ENCODE results near the gene TMPRSS9.

TMPRSS9 gene

GRCh38 chr19:2337329-2337707 lies 22.7 kb upstream of the TMPRSS9 start:
- TF ChIP-seq ZNF600 (tag by site-specific recombination; IDR thresholded peaks at IDR 0.05), result peak; percentile 46; the same call in 1 of the 2 replicates
- TF ChIP-seq ZNF488 (tag by site-specific recombination; IDR thresholded peaks at IDR 0.05), result no peak
- TF ChIP-seq PRDM1 (tag by site-specific recombination; IDR thresholded peaks at IDR 0.05), result peak; percentile 18; the same call in 1 of the 2 replicates
- TF ChIP-seq ZIC2 (tag by site-specific recombination; IDR thresholded peaks at IDR 0.05), result peak; percentile 54
- TF ChIP-seq, protein P1, sequence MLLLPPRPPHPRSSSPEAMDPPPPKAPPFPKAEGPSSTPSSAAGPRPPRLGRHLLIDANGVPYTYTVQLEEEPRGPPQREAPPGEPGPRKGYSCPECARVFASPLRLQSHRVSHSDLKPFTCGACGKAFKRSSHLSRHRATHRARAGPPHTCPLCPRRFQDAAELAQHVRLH (tag by site-specific recombination; IDR thresholded peaks at IDR 0.05), result no peak
- 0 out of 2 replicates have a peak, but pooled peaks have one; percentile 33 for TF ChIP-seq ZNF341 (tag by site-specific recombination; IDR thresholded peaks at IDR 0.05; ENCODE audit: low read depth)
- no peak for TF ChIP-seq ZSCAN5A (tag by site-specific recombination; IDR thresholded peaks at IDR 0.05)
- peaks cover 0 to 36% of the 10 kb centered on the region in 2 experiments; a peak in 1 of 3 replicates for H3K36me3 ChIP-seq (ENCODE audit: control insufficient read depth in 2 of 2, insufficient read depth in 1 of 2, low read length in 2 of 2)
- ChIA-PET POLR2A (no interaction called here), CTCF (no interaction called here)
- no peaks in the 10 kb centered on the region for H3K4me1 ChIP-seq (ENCODE audit: control insufficient read depth, insufficient read depth, low read length)
- H3K4me3 ChIP-seq (ENCODE audit: low read depth, low read length), result no peak overlapping the region
- H3K27ac ChIP-seq (ENCODE audit: extremely low read depth, low read depth, low read length), result no peak overlapping the region
- H3K9me3 ChIP-seq (ENCODE audit: control insufficient read depth, insufficient read depth, low read depth, low read length), result no peaks in the 10 kb centered on the region

DNA sequence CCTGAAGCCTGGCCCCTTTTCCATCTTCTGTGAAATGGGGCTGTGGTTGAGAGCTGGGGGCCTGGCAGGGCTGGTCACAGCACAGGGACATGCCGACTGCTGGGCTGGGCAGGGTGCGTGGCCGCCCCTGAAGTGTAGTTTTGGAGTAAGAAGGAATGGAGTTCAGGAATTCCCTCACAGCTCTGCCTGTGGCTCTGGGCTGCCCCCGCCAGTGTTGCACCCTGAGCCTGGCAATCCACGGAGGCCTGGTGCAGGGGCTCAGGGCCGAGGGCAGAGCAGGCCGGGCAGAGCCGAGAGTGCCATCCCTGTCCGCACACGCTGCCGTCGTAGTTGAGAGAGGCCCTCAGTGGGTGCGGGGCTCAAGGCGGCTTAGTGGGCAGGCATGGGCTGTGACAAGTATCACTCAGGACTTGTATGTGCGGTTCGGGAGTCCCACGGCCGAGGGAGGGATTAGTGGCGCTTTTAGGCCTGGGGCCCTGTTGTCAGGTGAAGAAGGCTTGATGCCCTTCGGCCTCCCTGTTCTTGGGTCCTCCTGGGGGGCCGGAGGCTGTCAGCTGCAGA lies 21.9 kb upstream of the TMPRSS9 start:
- Histone ChIP-seq H3K4me1 (ENCODE audit: control insufficient read depth, insufficient read depth, low read length) (no peaks in the 10 kb centered on the region), H3K27ac (ENCODE audit: extremely low read depth, low read depth, low read length) (no peak overlapping the region), H3K4me3 (ENCODE audit: low read depth, low read length) (no peak overlapping the region), H3K36me3 (ENCODE audit: control insufficient read depth in 2 of 2, insufficient read depth in 1 of 2, low read length in 2 of 2) (peaks cover 0 to 43% of the 10 kb centered on the region in 2 experiments; a peak in 1 of 3 replicates), H3K9me3 (ENCODE audit: control insufficient read depth, insufficient read depth, low read depth, low read length) (no peaks in the 10 kb centered on the region)
- ChIA-PET CTCF (no interaction called here), POLR2A (no interaction called here)
- TF ChIP-seq ZNF121 (tag by site-specific recombination; IDR thresholded peaks at IDR 0.05) (no peak), TSHZ1 (tag by site-specific recombination; IDR thresholded peaks at IDR 0.05; ENCODE audit: borderline replicate concordance) (no peak), PRDM6 (tag by site-specific recombination; IDR thresholded peaks at IDR 0.05) (no peak), ZNF266 (tag by site-specific recombination; IDR thresholded peaks at IDR 0.05; ENCODE audit: low read depth) (no peak), ZSCAN5A (tag by site-specific recombination; IDR thresholded peaks at IDR 0.05) (no peak), ZNF146 (tag by site-specific recombination; IDR thresholded peaks at IDR 0.05) (no peak), ZNF311 (tag by site-specific recombination; IDR thresholded peaks at IDR 0.05; ENCODE audit: borderline replicate concordance) (no peak), ZNF529 (tag by site-specific recombination; IDR thresholded peaks at IDR 0.05; ENCODE audit: insufficient replicate concordance) (no peak), ZNF174 (tag by site-specific recombination; IDR thresholded peaks at IDR 0.05) (no peak), ZNF302 (tag by site-specific recombination; IDR thresholded peaks at IDR 0.05; ENCODE audit: low read depth) (no peak), GLI4 (tag by site-specific recombination; IDR thresholded peaks at IDR 0.05) (no peak)
- TF ChIP-seq, protein P2, sequence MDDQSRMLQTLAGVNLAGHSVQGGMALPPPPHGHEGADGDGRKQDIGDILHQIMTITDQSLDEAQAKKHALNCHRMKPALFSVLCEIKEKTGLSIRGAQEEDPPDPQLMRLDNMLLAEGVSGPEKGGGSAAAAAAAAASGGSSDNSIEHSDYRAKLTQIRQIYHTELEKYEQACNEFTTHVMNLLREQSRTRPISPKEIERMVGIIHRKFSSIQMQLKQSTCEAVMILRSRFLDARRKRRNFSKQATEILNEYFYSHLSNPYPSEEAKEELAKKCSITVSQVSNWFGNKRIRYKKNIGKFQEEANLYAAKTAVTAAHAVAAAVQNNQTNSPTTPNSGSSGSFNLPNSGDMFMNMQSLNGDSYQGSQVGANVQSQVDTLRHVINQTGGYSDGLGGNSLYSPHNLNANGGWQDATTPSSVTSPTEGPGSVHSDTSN (CRISPR knock-in tag; IDR thresholded peaks at IDR 0.05), result no peak
- TF ChIP-seq, protein P3, sequence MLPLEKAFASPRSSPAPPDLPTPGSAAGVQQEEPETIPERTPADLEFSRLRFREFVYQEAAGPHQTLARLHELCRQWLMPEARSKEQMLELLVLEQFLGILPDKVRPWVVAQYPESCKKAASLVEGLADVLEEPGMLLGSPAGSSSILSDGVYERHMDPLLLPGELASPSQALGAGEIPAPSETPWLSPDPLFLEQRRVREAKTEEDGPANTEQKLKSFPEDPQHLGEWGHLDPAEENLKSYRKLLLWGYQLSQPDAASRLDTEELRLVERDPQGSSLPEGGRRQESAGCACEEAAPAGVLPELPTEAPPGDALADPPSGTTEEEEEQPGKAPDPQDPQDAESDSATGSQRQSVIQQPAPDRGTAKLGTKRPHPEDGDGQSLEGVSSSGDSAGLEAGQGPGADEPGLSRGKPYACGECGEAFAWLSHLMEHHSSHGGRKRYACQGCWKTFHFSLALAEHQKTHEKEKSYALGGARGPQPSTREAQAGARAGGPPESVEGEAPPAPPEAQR (tag by site-specific recombination; IDR thresholded peaks at IDR 0.05), result no peak
- TF ChIP-seq, protein P4, sequence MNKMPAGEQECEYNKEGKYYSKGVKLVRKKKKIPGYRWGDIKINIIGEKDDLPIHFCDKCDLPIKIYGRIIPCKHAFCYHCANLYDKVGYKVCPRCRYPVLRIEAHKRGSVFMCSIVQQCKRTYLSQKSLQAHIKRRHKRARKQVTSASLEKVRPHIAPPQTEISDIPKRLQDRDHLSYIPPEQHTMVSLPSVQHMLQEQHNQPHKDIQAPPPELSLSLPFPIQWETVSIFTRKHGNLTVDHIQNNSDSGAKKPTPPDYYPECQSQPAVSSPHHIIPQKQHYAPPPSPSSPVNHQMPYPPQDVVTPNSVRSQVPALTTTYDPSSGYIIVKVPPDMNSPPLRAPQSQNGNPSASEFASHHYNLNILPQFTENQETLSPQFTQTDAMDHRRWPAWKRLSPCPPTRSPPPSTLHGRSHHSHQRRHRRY (tag by site-specific recombination; IDR thresholded peaks at IDR 0.05), result no peak

All from HEK293 (cell line).